Stomach (tissue), 4 donors: ENCODE data around the gene MAP3K19.

ENCODE experiments used
- CTCF ChIP-seq, 7 experiments: fragments of 450-650 bp in 4 of 7; fragments of 200-600 bp in 3 of 7; sonication (generic) in 3 of 7; IDR thresholded peaks; one replicate each; pipeline ENCODE4 v1.5.1; 2016 to 2019; ENCODE audit warnings: antibody characterized with exemption in 7 of 7, control low read depth in 2 of 7, mild to moderate bottlenecking in 1 of 7
- POLR2A ChIP-seq, 4 donors: fragments of 450-650 bp; IDR thresholded peaks; one replicate each; pipeline ENCODE4 v1.6.1; 2016; ENCODE audit warnings: antibody characterized with exemption in 4 of 4, control low read depth in 2 of 4, mild to moderate bottlenecking in 1 of 4, moderate library complexity in 1 of 4

GRCh38 chr2:134943540-134943939 lies 103.7 kb downstream of the MAP3K19 start:
- TF ChIP-seq CTCF (IDR thresholded peaks at IDR 0.05) (no peak), POLR2A (IDR thresholded peaks at IDR 0.05) (no peak)
